Caco-2 (cell line): ENCODE data around the gene GPR150. TPM values are rescaled to one million over a fixed set of nuclear protein-coding genes. Genes with fewer than 3 reads are reported as not detected.

Experiments used
- BruUV-seq: library from RNA; stranded (reverse); fragments of 400-500 nt; replicated peaks from 2 replicates; lab custom pipeline; 2021; lab: Mats Ljungman, UMichigan
- CTCF ChIA-PET: fragments of 300-600 bp; sonication (Branson Sonifier 250); formaldehyde crosslinking; loops from one replicate; lab custom pipeline; 2022; ENCODE audit warnings: antibody characterized with exemption; lab: Charles Lee
- POLR2A ChIA-PET: fragments of 300-600 bp; sonication (Branson Sonifier 250); formaldehyde crosslinking; loops from one replicate; lab custom pipeline; 2022; ENCODE audit warnings: antibody characterized with exemption; lab: Charles Lee
- DNase-seq, 2 experiments: peaks; one replicate each; pipeline versions ENCODE4 v3.0.0 to v3.0.0-alpha.2; 2020 to 2022
- H3K27me3 ChIP-seq: replicated peaks from 2 replicates; pipeline ENCODE4 v1.6.0; 2011; ENCODE audit warnings: low read length; ENCODE audit not compliant: control insufficient read depth, insufficient read depth
- H3K36me3 ChIP-seq: 2 replicates; pipeline ENCODE4 v1.5.1; 2011; ENCODE audit warnings: low read length; ENCODE audit not compliant: control insufficient read depth, insufficient read depth
- H3K4me1 ChIP-seq: fragments of 250-450 bp; sonication (Bioruptor Pico); 2 replicates; pipeline ENCODE4 v1.5.1; 2020; ENCODE audit warnings: mild to moderate bottlenecking
- H3K4me3 ChIP-seq: 2 replicates; pipeline ENCODE4 v1.5.1; 2011; ENCODE audit warnings: low read depth, mild to moderate bottlenecking, control low read depth, low read length
- H3K9me3 ChIP-seq: fragments of 250-450 bp; sonication (Bioruptor Pico); 2 replicates; pipeline ENCODE4 v1.5.1; 2020; ENCODE audit warnings: mild to moderate bottlenecking, moderate library complexity
- H3K27ac Mint-ChIP-seq: one replicate; pipeline ENCODE4 v1.8.0; 2022; ENCODE audit warnings: mixed read lengths; ENCODE audit not compliant: unreplicated experiment
- H3K27me3 Mint-ChIP-seq: one replicate; pipeline ENCODE4 v1.8.0; 2022; ENCODE audit warnings: mixed read lengths; ENCODE audit not compliant: insufficient read depth, unreplicated experiment
- H3K36me3 Mint-ChIP-seq: one replicate; pipeline ENCODE4 v1.8.0; 2022; ENCODE audit warnings: mild to moderate bottlenecking, mixed read lengths; ENCODE audit not compliant: insufficient read depth, unreplicated experiment
- H3K4me1 Mint-ChIP-seq: one replicate; pipeline ENCODE4 v1.8.0; 2022; ENCODE audit warnings: low read depth, mixed read lengths; ENCODE audit not compliant: unreplicated experiment
- H3K4me3 Mint-ChIP-seq: one replicate; pipeline ENCODE4 v1.8.0; 2022; ENCODE audit warnings: mild to moderate bottlenecking, moderate library complexity, mixed read lengths; ENCODE audit not compliant: unreplicated experiment
- H3K9me3 Mint-ChIP-seq: one replicate; pipeline ENCODE4 v1.8.0; 2022; ENCODE audit warnings: mixed read lengths; ENCODE audit not compliant: unreplicated experiment
- CTCF ChIP-seq, 2 experiments: fragments of 200-600 bp in 1 of 2; IDR thresholded peaks; 1 replicate in 1 of 2; 2 replicates in 1 of 2; pipeline versions ENCODE4 v1.5.1 to v1.8.0; 2011 to 2022; ENCODE audit warnings: antibody characterized with exemption in 1 of 2, control low read depth in 1 of 2, inconsistent platforms in 1 of 2, low read depth in 1 of 2, low read length in 1 of 2, mild to moderate bottlenecking in 1 of 2, moderate library complexity in 1 of 2; ENCODE audit not compliant: insufficient read depth in 1 of 2, severe bottlenecking in 1 of 2, unreplicated experiment in 1 of 2
- intact Hi-C: fragments of 100-400 bp; cut with micrococcal nuclease; formaldehyde crosslinking; loops from one replicate; pipeline ENCODE4 v1.10.0; 2022; ENCODE audit not compliant: unreplicated experiment
- total RNA-seq: library from RNA; stranded (reverse); gene quantifications from 2 replicates; pipeline ENCODE4 v1.2.3, GENCODE V29; 2022

Gene GPR150
- total RNA-seq, 1 experiment from 2014 or later: 0.27 TPM

- no peak for DNase-seq
- H3K9me3 ChIP-seq: peaks cover 12% of the 10 kb centered on the region
- no peaks in the 10 kb centered on the region for H3K4me1 ChIP-seq
- POLR2A ChIA-PET: no interaction called here
- Mint-ChIP-seq H3K27me3 (peaks cover 4% of the 10 kb centered on the region), H3K9me3 (peaks cover 13% of the 10 kb centered on the region), H3K27ac (no peak overlapping the region), H3K4me3 (no peak overlapping the region), H3K4me1 (no peaks in the 10 kb centered on the region), H3K36me3 (no peaks in the 10 kb centered on the region)
- no peak for TF ChIP-seq CTCF (IDR thresholded peaks at IDR 0.05; ENCODE audit: insufficient read depth in 1 of 2, low read depth in 1 of 2, low read length in 1 of 2, severe bottlenecking in 1 of 2, unreplicated experiment in 1 of 2)
- no peaks in the 10 kb centered on the region for H3K36me3 ChIP-seq
- no TSS peak for BruUV-seq
- no peaks in the 10 kb centered on the region for H3K27me3 ChIP-seq
- H3K4me3 ChIP-seq: no peak overlapping the region
- CTCF ChIA-PET: no interaction called here
- intact Hi-C loops: no loop called here
Measured at GRCh38 chr5:95615164-95615467, 4.8 kb upstream of the GPR150 start.

GRCh38 chr5:95617057-95617456, 2.8 kb upstream of the GPR150 start:
- peaks cover 13% of the 10 kb centered on the region for H3K9me3 Mint-ChIP-seq
- H3K27ac Mint-ChIP-seq: no peak overlapping the region
- ChIA-PET CTCF (no interaction called here), POLR2A (no interaction called here)
- H3K9me3 ChIP-seq: peaks cover 12% of the 10 kb centered on the region
- peaks cover 6% of the 10 kb centered on the region for H3K27me3 Mint-ChIP-seq
- no peaks in the 10 kb centered on the region for H3K36me3 ChIP-seq
- no peaks in the 10 kb centered on the region for H3K4me1 Mint-ChIP-seq
- no peaks in the 10 kb centered on the region for H3K27me3 ChIP-seq
- TF ChIP-seq CTCF (IDR thresholded peaks at IDR 0.05; ENCODE audit: insufficient read depth in 1 of 2, low read depth in 1 of 2, low read length in 1 of 2, severe bottlenecking in 1 of 2, unreplicated experiment in 1 of 2): no peak
- no peaks in the 10 kb centered on the region for H3K4me1 ChIP-seq
- intact Hi-C loops: no loop called here
- no peak overlapping the region for H3K4me3 ChIP-seq
- no peak for DNase-seq
- H3K36me3 Mint-ChIP-seq: no peaks in the 10 kb centered on the region
- no peak overlapping the region for H3K4me3 Mint-ChIP-seq
- BruUV-seq: no TSS peak

- intact Hi-C loops: no loop called here
- Mint-ChIP-seq H3K9me3 (peaks cover 3% of the 10 kb centered on the region), H3K4me3 (peak overlapping the region; percentile 73), H3K27me3 (peaks cover 11% of the 10 kb centered on the region), H3K27ac (no peak overlapping the region), H3K4me1 (no peaks in the 10 kb centered on the region), H3K36me3 (no peaks in the 10 kb centered on the region)
- H3K27me3 ChIP-seq: no peaks in the 10 kb centered on the region
- H3K4me1 ChIP-seq: no peaks in the 10 kb centered on the region
- ChIA-PET CTCF (no interaction called here), POLR2A (no interaction called here)
- H3K9me3 ChIP-seq: peaks cover 3% of the 10 kb centered on the region; the same call in 1 of the 2 replicates
- no peak overlapping the region for H3K4me3 ChIP-seq
- H3K36me3 ChIP-seq: no peaks in the 10 kb centered on the region
- DNase-seq: no peak
- TF ChIP-seq CTCF (IDR thresholded peaks at IDR 0.05; ENCODE audit: insufficient read depth in 1 of 2, low read depth in 1 of 2, low read length in 1 of 2, severe bottlenecking in 1 of 2, unreplicated experiment in 1 of 2): no peak
- BruUV-seq: TSS peak; percentile 31
Measured at GRCh38 chr5:95619096-95619495, 791 bp upstream of the GPR150 start.
